Gastrocnemius medialis (tissue), 4 donors: ENCODE data around the gene CDK14.

Experiments
- CTCF ChIP-seq, 5 experiments: fragments of 450-650 bp in 3 of 5; fragments of 200-600 bp in 2 of 5; sonication (generic) in 2 of 5; IDR thresholded peaks in 4 of 5; conservative IDR thresholded peaks in 1 of 5; 1 replicate in 4 of 5; 2 replicates in 1 of 5; pipeline ENCODE4 v1.5.1; 2016 to 2019; ENCODE audit warnings: antibody characterized with exemption in 5 of 5, mild to moderate bottlenecking in 3 of 5, moderate library complexity in 3 of 5
- POLR2A ChIP-seq, 2 donors: fragments of 450-650 bp; IDR thresholded peaks; one replicate each; pipeline ENCODE4 v1.6.1; 2017; ENCODE audit warnings: antibody characterized with exemption in 2 of 2, mild to moderate bottlenecking in 2 of 2, moderate library complexity in 2 of 2

GRCh38 chr7:90654718-90655427, 58.8 kb downstream of the CDK14 start:
- TF ChIP-seq CTCF (IDR thresholded peaks at IDR 0.05 in 4 of 5, conservative IDR thresholded peaks at IDR 0.05 in 1 of 5) (no peak), POLR2A (IDR thresholded peaks at IDR 0.05) (no peak)
